SK-N-SH treated with all-trans-retinoic acid at 6 μM for 48 hours (cell line): ENCODE measurements around the gene USP6NL.

Experiments
- ATAC-seq: fragments of 200-7000 bp; cut with Tn5 transposase; 3 replicates; pipeline ENCODE4 v1.9.1; 2020; ENCODE audit warnings: mild to moderate bottlenecking, moderate library complexity
- BACH2 ChIP-seq: fragments of 250-450 bp; sonication (Bioruptor Pico); IDR thresholded peaks from 2 replicates; pipeline ENCODE4 v1.9.0; 2021; ENCODE audit warnings: mild to moderate bottlenecking, borderline replicate concordance
- CREB5 ChIP-seq: fragments of 250-450 bp; sonication (Bioruptor Pico); IDR thresholded peaks from 2 replicates; pipeline ENCODE4 v1.5.1; 2020; ENCODE audit warnings: low read depth, mild to moderate bottlenecking, moderate library complexity
- ESRRG ChIP-seq: fragments of 250-450 bp; sonication (Bioruptor Pico); IDR thresholded peaks from 2 replicates; pipeline ENCODE4 v1.6.1; 2021; ENCODE audit warnings: mild to moderate bottlenecking
- GLIS3 ChIP-seq: fragments of 250-450 bp; sonication (Bioruptor Pico); IDR thresholded peaks from 2 replicates; pipeline ENCODE4 v1.5.0; 2020; ENCODE audit warnings: mild to moderate bottlenecking, moderate library complexity
- ISL1 ChIP-seq: fragments of 250-450 bp; sonication (Bioruptor Pico); IDR thresholded peaks from 2 replicates; pipeline ENCODE4 v2.1.2; 2022; ENCODE audit warnings: mild to moderate bottlenecking, moderate library complexity
- OSR1 ChIP-seq: fragments of 250-450 bp; sonication (Bioruptor Pico); IDR thresholded peaks from 2 replicates; pipeline ENCODE4 v1.8.0; 2022; ENCODE audit warnings: moderate library complexity, mild to moderate bottlenecking, inconsistent platforms
- PATZ1 ChIP-seq: fragments of 250-450 bp; sonication (Bioruptor Pico); IDR thresholded peaks from 2 replicates; pipeline ENCODE4 v1.8.0; 2020; ENCODE audit warnings: mild to moderate bottlenecking, moderate library complexity, borderline replicate concordance
- POU6F1 ChIP-seq: fragments of 250-450 bp; sonication (Bioruptor Pico); IDR thresholded peaks from 2 replicates; pipeline ENCODE4 v1.8.0; 2021; ENCODE audit warnings: low read depth, mild to moderate bottlenecking, moderate library complexity, borderline replicate concordance
- PPARA ChIP-seq: fragments of 250-450 bp; sonication (Bioruptor Pico); IDR thresholded peaks from 2 replicates; pipeline ENCODE4 v1.5.0; 2020; ENCODE audit warnings: mild to moderate bottlenecking, borderline replicate concordance
- RARB ChIP-seq: fragments of 250-450 bp; sonication (Bioruptor Pico); IDR thresholded peaks from 2 replicates; pipeline ENCODE4 v1.8.0; 2021; ENCODE audit warnings: mild to moderate bottlenecking, moderate library complexity
- SNAI2 ChIP-seq: fragments of 250-450 bp; sonication (Bioruptor Pico); IDR thresholded peaks from 2 replicates; pipeline ENCODE4 v1.5.0; 2020; ENCODE audit warnings: mild to moderate bottlenecking, moderate library complexity
- ZC3H10 ChIP-seq: fragments of 250-450 bp; sonication (Bioruptor Pico); IDR thresholded peaks from 2 replicates; pipeline ENCODE4 v1.5.1; 2021; ENCODE audit warnings: mild to moderate bottlenecking, moderate library complexity
- ZFP3 ChIP-seq: fragments of 250-450 bp; sonication (Bioruptor Pico); IDR thresholded peaks from 2 replicates; pipeline ENCODE4 v1.5.0; 2020; ENCODE audit warnings: mild to moderate bottlenecking, moderate library complexity
- ZFP30 ChIP-seq: fragments of 450-650 bp; formaldehyde crosslinking; IDR thresholded peaks from 2 replicates; pipeline ENCODE4 v1.5.0; 2022; ENCODE audit warnings: mild to moderate bottlenecking, moderate library complexity
- ZNF565 ChIP-seq: fragments of 450-650 bp; formaldehyde crosslinking; conservative IDR thresholded peaks from 2 replicates; pipeline ENCODE4 v1.5.0; 2020; ENCODE audit warnings: low read depth, mild to moderate bottlenecking, moderate library complexity
- ZNF70 ChIP-seq: fragments of 450-650 bp; formaldehyde crosslinking; IDR thresholded peaks from 2 replicates; pipeline ENCODE4 v1.5.0; 2020; ENCODE audit warnings: mild to moderate bottlenecking, moderate library complexity
- ZNF8 ChIP-seq: fragments of 450-650 bp; formaldehyde crosslinking; IDR thresholded peaks from 2 replicates; pipeline ENCODE4 v1.5.0; 2020; ENCODE audit warnings: mild to moderate bottlenecking, moderate library complexity
- TF ChIP-seq, protein P1 (sequence below): fragments of 250-450 bp; sonication (Bioruptor Pico); IDR thresholded peaks from 2 replicates; pipeline ENCODE4 v1.5.0; 2020; ENCODE audit warnings: mild to moderate bottlenecking, moderate library complexity

The USP6NL gene

GRCh38 chr10:11533328-11533781, 78.1 kb downstream of the USP6NL start:
- ATAC-seq = peak; percentile 74
- no peak for TF ChIP-seq ZC3H10
- TF ChIP-seq, protein P1, sequence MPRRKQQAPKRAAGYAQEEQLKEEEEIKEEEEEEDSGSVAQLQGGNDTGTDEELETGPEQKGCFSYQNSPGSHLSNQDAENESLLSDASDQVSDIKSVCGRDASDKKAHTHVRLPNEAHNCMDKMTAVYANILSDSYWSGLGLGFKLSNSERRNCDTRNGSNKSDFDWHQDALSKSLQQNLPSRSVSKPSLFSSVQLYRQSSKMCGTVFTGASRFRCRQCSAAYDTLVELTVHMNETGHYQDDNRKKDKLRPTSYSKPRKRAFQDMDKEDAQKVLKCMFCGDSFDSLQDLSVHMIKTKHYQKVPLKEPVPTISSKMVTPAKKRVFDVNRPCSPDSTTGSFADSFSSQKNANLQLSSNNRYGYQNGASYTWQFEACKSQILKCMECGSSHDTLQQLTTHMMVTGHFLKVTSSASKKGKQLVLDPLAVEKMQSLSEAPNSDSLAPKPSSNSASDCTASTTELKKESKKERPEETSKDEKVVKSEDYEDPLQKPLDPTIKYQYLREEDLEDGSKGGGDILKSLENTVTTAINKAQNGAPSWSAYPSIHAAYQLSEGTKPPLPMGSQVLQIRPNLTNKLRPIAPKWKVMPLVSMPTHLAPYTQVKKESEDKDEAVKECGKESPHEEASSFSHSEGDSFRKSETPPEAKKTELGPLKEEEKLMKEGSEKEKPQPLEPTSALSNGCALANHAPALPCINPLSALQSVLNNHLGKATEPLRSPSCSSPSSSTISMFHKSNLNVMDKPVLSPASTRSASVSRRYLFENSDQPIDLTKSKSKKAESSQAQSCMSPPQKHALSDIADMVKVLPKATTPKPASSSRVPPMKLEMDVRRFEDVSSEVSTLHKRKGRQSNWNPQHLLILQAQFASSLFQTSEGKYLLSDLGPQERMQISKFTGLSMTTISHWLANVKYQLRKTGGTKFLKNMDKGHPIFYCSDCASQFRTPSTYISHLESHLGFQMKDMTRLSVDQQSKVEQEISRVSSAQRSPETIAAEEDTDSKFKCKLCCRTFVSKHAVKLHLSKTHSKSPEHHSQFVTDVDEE (CRISPR knock-in tag) = no peak
- TF ChIP-seq ZNF70 (CRISPR knock-in tag) = no peak
- TF ChIP-seq PPARA = no peak
- TF ChIP-seq OSR1 (CRISPR knock-in tag) = no peak
- TF ChIP-seq ESRRG (CRISPR knock-in tag) = no peak
- no peak for TF ChIP-seq GLIS3 (CRISPR knock-in tag)
- TF ChIP-seq ZFP3 = no peak
- TF ChIP-seq PATZ1 (CRISPR knock-in tag) = no peak
- no peak for TF ChIP-seq RARB (CRISPR knock-in tag)
- TF ChIP-seq SNAI2 (CRISPR knock-in tag) = no peak
- TF ChIP-seq ZNF8 (CRISPR knock-in tag) = no peak
- no peak for TF ChIP-seq ZFP30 (CRISPR knock-in tag)
- no peak for TF ChIP-seq ZNF565
- no peak for TF ChIP-seq CREB5 (CRISPR knock-in tag)

DNA sequence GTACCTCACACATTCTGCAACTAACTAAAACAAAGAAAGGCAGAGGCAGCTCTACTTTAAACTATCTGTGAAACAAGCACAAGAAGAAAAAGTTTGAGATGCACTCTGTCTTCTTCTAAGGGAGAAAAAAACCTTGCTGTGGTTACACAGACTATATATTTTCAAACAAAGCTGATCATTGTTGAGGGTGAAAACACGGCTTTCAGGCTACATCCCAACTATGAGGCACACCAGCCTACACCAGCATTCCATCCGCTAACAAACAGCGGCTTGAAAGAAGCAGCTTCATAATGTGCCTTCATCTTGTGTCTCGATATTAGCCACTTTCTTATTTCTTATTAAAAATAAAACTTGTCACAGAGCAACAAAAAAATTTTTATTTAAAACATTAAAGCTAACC, 79.1 kb downstream of the USP6NL start:
- TF ChIP-seq ISL1 (CRISPR knock-in tag) = no peak
- no peak for ATAC-seq

DNA sequence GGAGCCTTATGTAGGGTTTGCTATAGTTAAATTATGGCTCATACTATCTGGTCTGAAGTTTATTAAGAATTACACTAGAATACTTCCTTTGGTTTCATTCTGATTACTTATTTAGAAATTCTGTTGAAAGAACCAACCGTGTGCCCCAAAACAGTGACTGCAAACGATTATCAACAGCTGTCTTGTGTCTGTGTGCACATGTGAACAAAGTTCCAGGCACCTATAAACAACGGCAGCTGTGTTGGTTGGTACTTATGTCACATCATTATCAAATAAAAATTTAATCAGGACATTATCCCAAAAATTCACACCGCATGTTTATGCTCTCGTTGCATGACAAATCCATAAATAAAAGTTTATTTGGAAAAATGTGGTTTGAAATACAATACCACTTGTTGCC, 80.6 kb downstream of the USP6NL start:
- TF ChIP-seq ZNF565 (no peak), PATZ1 (CRISPR knock-in tag) (no peak), SNAI2 (CRISPR knock-in tag) (no peak), ZNF70 (CRISPR knock-in tag) (no peak), ZNF8 (CRISPR knock-in tag) (no peak), POU6F1 (CRISPR knock-in tag) (no peak), BACH2 (no peak), ZFP30 (CRISPR knock-in tag) (no peak), RARB (CRISPR knock-in tag) (no peak)
- TF ChIP-seq, protein P1 (CRISPR knock-in tag) = no peak
- no peak for ATAC-seq
